ENCODE data around the gene RABGAP1L.

GRCh38 chr1:174358344-174358743 is 199.0 kb downstream of the RABGAP1L start:
- no peak for TF ChIP-seq CTCF (IDR thresholded peaks at IDR 0.05)
- no peak for TF ChIP-seq EP300 (IDR thresholded peaks at IDR 0.05)

All from gastroesophageal sphincter (tissue), 3 donors.